NCI-H748 (cell line): ENCODE measurements around the gene PLEKHG3.
A peak's percentile ranks its signal among the peaks of the same experiment; 100 is the strongest.

Experiments
- DNase-seq: peaks from one replicate; lab custom pipeline; 2025; ENCODE audit not compliant: unreplicated experiment; lab: John Stamatoyannopoulos, UW

Gene PLEKHG3

GRCh38 chr14:64725261-64725815 is 21.1 kb downstream of the PLEKHG3 start:
- no peak for DNase-seq

GRCh38 chr14:64725879-64726584 is 21.8 kb downstream of the PLEKHG3 start:
- DNase-seq: no peak

GRCh38 chr14:64726585-64726890 is 22.3 kb downstream of the PLEKHG3 start:
- no peak for DNase-seq

GRCh38 chr14:64727551-64728071 is 23.4 kb downstream of the PLEKHG3 start:
- no peak for DNase-seq

- DNase-seq: no peak
These were observed 23.9 kb downstream of the PLEKHG3 start for GRCh38 chr14:64728106-64728505.

- no peak for DNase-seq
These were observed 24.6 kb downstream of the PLEKHG3 start for GRCh38 chr14:64728856-64729255.

GRCh38 chr14:64729386-64730060 is 25.3 kb downstream of the PLEKHG3 start:
- no peak for DNase-seq

- DNase-seq: no peak
These were observed 25.8 kb downstream of the PLEKHG3 start for GRCh38 chr14:64730061-64730440.

- DNase-seq: no peak
These were observed 26.5 kb downstream of the PLEKHG3 start for GRCh38 chr14:64730681-64731080.

GRCh38 chr14:64731141-64731581 is 26.9 kb downstream of the PLEKHG3 start:
- DNase-seq: no peak

- DNase-seq: no peak
These were observed 27.8 kb downstream of the PLEKHG3 start for GRCh38 chr14:64732066-64732465.

GRCh38 chr14:64732536-64733120 is 28.4 kb downstream of the PLEKHG3 start:
- DNase-seq: no peak

- DNase-seq: no peak
These were observed 29.1 kb downstream of the PLEKHG3 start for GRCh38 chr14:64733321-64733720.

- DNase-seq: no peak
These were observed 29.7 kb downstream of the PLEKHG3 start for GRCh38 chr14:64733899-64734298.

- DNase-seq: peak; percentile 44
These were observed 30.8 kb downstream of the PLEKHG3 start for GRCh38 chr14:64734990-64735389.

- DNase-seq: no peak
These were observed 32.3 kb downstream of the PLEKHG3 start for GRCh38 chr14:64736271-64737169.

GRCh38 chr14:64737391-64738280 is 33.4 kb downstream of the PLEKHG3 start:
- DNase-seq: no peak

GRCh38 chr14:64738281-64738804 is 34.1 kb downstream of the PLEKHG3 start:
- no peak for DNase-seq

- DNase-seq: no peak
These were observed 37.0 kb downstream of the PLEKHG3 start for GRCh38 chr14:64741200-64741599.

- no peak for DNase-seq
These were observed 37.7 kb downstream of the PLEKHG3 start for GRCh38 chr14:64741961-64742360.
